GM19043 (cell line): ENCODE measurements around the gene TGM2.
"Not testable (repeated sequence)": the region's sequence is repeated elsewhere in the genome, so short reads cannot be mapped to it uniquely, and the experiment has no call there.

Source experiments
- ATAC-seq: cut with Tn5 transposase; IDR thresholded peaks from one replicate; pipeline ENCODE4 v1.9.1; 2021; ENCODE audit warnings: low read depth; ENCODE audit not compliant: unreplicated experiment

TGM2 gene

DNA sequence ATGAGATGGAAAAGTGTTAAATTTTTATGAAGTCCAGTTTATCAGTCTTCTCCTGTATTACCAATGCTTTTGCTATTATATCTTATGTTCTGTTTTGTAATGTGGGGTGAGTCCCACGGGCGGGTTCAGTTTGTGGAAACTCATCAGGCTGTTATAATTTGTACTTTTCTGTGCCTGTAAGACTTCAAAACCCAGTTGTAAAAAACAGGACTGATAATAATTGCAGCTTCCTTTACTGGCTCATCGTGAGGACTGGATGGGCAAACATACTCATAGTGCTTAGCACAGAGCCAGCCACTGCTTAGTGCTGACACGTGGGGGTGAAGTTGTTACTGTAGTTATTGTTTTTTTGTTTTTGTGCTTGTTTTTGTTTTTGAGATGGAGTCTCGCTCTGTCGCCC lies 45.6 kb downstream of the TGM2 start:
- ATAC-seq, result no peak

DNA sequence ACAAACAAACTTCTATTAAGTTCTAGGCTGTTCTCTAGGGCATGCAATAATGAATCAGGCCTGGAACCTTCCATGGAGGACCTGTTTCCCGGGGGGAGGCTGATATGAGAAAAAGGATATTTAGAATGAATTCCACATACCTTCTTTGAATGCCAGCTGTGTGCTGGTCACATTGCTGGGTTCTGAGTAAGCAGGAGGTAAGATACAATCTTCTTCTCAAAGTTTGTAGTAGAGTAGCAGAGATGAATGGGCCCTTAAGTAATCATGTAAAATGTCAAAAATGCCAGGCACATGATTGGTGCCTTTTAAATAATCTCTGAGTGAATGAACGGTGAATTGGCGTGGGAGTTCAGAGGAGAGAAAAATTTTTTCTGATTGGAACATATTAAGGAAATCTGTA lies 47.4 kb downstream of the TGM2 start:
- ATAC-seq, result no peak

DNA sequence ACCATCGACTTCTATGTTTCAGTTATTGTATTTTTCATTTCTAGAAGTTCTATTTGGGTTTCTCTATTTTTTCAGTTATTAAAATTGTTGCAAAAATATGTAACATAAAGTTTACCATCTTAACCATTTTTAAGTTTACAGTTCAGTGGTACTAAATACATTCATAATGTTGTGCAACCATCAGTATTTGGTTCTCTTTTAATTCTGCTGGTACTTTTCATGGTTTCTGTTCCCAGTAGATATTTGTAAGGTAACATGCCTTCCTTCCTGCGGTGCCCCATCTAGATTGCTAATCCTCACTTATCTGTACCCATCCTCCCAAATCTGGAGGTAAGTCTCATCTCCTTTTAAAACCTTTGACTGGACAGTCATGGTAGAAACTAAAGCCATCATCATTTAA lies 47.9 kb downstream of the TGM2 start:
- ATAC-seq, result no peak

DNA sequence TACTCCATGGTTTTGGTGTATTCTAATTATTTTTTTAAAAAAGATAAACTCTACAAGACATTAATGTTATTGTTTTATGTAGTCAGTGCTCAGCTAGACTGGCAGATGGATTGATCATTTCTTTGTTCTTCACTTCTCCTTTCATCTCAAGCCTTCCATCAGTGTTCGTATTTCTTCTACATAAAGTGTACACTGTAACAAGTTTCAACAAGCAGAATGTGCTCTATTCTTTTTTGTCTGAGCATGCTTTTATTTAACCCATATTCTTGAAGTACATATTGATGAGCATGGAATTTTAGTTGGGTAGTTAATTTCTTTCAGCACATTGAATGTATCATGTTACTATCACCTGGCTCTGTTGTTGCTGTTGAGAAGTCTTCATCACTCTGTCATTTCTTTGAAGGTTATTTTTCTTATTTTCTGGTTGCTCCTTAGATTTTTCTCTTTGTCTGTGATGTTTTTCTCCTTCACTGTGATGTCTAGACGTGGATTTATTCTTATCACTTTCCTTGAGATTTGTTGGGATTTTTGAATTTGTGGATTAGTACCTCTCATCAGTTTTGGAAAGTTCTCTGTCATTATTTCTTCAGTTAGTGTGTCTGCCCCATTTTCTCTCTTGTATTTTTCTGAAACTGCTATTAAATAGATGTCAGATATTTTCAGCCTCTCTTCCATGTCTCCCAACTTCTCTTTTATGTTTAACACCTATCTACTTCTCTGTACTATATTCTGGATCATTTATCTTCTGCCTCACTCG lies 48.5 kb downstream of the TGM2 start:
- no peak for ATAC-seq

DNA sequence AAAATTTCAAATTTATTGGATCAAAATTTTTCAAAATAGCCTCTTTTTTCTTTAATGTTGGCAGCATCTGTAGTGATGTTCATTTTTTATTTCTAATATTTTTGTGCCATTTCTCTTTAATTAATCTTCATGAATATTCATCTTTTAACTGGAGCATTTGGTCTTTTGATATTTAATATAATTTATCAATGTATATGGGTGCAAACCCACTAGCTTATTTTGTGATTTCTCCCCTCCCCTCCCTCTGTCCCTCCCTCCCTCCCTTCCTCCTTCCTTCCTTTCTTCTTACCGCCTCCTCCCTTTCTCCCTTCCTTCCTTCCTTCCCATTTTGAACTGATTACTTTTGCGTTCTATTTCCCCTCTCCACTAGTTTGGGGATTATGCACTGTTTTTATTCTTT lies 49.2 kb downstream of the TGM2 start:
- no peak for ATAC-seq

DNA sequence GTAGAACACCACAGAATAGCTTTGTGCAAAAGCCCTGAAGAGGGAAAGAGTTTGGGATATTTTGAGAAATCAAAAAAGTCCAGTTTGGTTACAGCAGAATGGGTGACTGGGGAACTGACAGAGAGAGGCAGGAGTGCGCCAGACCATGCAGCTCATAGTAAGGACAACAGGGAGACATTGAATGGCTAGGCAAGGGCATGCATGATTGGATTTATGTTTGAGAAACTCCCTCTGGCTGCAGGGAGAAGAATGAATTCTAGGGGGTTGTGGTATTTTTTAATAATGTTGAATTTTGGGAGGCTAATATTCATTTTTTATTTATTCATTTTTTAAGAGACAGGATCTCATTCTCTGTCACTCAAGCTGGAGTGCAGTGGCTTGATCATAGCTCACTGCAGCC lies 49.9 kb downstream of the TGM2 start:
- ATAC-seq, result no peak

DNA sequence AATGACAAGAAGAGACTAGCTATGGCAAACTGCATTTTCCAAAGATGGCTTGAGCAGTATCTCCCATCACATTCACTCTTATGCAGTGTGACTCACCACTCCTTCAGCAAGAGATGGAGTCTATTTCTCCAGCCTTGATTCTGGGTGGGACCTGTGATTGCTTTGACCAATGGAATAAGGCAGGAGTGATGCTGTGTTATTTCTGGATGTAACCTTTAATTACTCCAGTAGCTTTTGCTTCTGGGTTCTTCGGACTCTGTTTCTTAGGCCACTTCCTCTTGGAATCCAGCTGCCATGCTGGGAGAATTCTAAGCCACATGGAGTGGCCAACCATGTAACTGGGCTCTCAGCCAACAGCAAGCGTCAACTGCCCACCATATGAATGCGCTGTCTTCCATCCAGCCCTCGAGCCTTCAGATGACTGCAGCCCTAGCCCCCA lies 50.7 kb downstream of the TGM2 start:
- no peak for ATAC-seq

DNA sequence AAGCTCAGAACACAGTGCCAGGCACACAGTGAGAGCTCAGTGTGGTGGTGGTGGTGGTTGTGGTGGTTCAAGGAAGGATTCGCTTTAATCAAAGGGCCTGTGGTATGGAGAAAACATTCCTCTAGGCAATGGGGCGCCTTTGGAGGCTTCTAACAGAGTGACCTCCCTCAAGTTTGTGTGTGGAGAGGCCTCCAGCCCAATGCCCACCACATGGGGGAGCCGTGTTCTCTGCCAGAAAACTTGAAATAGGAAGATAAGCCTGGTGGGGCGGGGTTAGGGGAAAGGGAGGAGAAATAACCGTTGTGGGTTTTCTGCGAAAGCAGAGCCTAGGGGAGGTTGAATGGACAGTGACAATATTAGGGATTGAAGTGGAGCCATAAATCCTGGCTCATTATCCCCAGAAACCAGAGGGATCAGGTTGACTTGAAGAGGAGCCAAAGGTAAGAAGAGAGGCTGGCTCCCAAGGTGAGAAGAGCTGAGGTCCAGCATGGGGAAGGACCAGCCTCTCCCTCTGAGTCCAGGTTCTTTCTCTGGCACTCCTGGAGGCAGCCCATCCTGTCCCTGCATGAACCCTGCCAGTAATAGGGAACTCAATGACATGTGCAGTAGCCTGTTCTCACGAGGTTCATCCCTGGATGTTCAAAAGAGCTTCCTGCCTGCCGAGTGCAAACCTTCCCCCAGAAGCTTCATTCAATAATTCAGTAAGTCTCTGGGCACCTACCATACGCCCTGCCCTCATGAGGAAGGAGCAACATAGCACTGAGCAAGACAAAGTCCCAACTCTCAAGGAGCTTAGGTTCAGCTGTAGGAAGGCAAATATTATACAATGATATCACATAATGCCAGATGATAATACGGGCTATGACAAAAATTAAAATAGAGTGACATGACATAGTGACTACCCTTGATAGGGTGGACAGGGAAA lies 51.4 kb downstream of the TGM2 start:
- ATAC-seq, result no peak

DNA sequence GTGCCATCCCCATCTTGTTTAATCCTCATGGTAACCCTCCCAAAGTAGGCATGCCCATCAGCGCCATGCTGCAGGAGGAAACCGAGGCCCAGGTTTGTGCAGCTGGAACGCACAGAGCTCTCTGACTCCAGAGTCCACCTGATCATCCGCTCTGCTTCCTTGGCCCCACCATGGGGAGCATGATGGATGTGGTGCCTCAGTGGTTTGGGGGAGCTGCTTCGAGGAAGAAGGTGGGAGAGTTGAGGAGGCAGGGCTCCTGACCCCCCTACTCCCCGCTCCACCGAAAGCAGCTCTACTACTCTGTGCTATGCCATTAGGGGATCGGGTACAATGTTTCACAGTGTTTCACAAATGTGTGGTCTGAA lies 52.2 kb downstream of the TGM2 start:
- no peak for ATAC-seq

DNA sequence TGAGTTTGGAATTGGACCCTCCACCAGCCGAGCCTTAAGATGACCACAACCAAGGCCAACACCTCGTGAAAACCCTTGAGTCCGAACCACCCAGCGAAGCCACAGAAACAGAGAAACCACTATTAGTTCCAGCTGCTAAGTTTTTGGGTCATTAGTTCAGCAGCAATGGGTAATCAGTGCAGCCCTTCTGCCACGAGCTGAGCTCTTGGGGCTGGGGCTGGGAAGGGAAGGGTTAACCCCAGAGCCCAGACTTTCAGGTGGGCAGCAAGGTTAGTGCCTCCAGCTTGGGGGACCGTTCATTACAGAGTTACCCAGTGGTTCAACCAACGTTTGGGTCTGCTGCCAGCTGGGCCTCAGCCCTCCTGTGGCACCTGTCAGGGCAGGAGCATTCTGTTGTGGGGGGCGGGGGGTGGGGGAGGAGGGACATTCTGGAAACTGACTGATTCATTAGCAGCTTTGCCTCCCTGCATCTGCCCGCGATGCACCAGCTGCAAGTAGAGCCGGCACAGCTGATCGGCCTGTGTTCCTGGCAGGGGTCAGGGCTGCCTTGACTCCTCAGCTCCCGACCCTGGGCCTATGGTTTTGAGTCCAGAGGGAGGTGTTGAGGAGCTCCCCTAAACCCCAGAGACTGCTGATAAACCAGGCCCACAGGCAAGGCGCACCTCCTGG lies 52.7 kb downstream of the TGM2 start:
- no peak for ATAC-seq

DNA sequence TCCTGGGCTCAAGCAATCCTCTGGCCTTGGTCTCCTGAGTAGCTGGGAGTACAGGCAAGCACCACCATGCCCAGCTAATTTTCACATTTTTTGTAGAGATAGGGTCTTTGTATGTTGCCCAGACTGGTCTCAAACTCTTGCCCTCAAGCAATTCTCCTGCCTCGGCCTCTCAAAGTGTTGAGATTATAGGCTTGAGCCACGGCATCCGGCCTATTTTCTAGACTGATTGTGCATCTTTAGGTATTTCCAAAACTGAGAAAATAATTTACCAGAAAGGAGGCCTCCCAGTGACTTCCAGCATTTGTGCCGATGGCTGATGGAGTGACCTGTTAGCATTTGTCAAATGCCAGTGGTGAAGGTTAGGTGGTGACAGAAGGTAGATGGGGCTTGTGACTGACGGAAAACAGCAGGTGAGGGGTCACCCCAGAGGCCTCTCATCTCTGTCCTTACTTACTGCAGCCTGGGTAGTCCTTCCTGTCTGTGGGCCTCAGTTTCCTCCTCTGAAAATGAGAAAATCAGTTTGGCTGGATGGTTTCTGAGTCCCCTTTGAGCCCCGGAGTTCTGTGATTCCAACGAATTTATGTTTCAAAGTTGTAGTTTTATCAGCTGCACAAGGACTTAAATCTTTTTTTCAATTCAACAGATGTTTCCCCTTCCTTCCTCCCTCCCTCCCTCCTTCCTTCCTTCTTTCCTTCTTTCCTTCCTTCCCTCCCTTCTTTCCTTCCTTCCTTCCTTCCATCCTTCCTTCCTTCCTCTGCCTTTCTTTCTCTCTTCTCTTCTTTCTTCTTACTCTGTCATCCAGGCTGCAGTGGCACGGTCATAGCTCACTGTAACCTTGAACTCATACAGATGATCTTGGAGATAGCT lies 53.5 kb downstream of the TGM2 start:
- no peak for ATAC-seq

DNA sequence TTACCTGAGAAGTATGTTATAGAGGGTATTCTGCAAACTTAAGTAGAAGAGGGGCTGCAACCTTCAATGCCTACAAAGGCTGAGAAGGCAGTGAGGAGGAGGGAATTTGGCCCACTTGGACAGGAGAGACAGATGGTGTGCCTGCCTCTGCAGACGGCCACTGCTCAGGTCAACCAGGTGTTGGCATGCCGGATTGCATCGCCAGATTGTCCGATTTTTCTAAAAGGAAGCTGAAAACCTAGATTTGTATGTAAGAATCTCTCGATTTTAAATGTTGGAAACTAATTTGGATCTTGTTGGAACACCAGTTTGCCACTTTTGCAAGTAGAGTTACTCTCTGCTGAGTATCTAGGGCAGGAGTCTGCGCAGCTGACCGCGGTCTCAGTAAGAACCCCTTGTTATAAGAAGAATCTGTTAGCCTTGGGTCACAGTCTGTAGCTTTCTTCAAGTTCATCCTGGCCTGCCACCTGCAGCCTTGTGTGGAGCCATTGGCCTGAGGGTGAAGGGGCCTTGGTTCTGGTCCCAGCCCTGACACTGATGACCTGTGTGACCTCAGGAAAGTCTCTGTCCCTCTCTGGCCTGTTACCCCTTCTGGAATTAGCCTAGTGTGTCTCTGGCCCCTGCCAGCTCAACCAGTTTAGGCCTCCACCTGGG lies 54.4 kb downstream of the TGM2 start:
- no peak for ATAC-seq

DNA sequence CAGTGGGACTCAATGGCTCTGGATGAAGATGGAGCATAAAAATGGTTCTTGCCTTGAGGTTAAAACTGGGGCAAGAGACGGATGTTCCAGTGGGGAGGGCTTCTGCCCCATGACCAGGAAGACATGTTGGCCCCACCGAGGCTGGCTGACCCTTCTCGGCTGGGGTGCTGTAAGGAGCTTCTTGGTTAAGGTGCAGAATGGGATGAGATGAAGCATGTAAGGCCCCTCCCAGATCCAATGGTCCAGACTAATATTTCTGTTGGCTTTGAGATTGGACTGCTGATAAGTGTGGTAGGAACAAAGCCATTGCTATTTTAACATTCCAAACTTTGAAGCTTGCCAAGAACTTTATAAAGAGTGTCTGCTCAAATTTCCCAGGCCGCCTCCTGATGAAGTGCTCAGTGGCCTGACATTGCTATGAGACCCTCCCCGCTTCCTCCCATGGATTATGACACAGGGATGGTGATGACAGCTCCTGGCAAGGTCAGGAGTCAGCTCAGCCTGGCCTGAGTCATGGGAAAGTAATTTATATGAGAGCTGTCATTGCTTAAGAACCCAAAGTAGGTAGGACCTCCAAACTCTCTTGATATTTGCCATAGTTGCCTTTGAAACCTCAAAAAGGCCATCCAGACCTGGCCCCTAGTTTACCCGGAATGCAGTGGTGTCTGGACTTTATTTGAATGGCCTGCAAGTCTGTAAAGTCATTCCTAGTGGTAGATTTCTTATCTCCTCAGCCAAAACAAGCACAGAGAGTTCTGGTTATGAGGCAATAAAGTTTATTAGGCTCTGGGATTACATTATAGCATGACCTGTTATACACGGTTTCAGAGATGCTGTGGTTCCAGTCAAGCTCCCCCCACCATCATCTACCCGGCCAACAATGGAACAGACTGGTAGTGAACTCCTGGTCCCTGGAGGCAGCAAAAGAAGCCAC lies 55.2 kb downstream of the TGM2 start:
- ATAC-seq, result no peak

DNA sequence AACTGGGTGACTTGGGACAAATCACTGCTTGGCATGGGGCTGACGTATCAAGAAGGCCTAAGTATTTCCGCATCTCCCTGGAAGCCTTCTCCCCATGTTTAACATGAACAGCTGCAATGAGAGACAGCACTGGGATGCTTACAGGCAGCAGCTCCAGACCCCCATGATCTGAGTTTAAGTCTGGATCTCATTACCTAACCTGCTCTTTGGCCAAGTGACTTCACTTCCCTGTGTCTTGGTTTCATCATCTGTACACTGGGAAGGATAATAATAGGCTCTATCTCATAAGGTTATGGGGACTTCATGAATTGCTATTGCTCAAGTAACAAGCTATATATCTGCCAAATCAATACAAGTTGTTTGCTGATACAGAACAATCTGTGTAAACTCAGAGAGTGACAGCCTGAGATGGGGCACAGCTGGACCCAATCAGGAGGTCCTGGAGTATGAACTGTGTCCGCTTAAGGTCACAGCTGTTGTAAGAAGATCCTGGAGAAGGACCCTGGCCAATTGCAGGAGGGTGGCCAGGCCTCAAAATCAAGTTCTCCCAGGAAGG lies 56.0 kb downstream of the TGM2 start:
- ATAC-seq, result no peak

DNA sequence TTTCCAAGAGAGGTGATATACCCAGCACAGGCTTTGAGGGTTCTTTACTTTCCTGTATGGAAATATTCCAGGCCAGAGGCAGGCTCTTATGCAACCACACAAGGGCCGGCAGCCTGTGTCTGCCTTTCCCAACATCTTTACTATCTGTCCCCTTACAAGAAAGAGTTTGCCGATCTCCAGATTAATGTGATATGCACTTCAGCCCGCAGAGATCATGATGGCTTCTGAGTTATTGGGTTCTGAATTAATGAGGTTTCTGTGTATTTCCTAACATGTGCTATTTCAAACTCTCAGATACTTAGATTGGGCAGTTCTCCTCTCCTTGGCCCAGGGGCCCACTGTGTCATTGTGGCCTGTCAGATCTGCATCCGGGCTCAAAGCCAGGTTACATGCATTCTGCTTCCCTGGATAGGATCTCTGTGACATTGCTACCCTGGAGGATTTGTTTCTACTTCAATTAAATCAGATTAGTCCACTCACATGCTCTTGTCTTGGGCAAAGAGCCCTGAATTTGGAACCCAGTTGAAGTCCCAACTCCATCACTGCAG lies 56.6 kb downstream of the TGM2 start:
- no peak for ATAC-seq

DNA sequence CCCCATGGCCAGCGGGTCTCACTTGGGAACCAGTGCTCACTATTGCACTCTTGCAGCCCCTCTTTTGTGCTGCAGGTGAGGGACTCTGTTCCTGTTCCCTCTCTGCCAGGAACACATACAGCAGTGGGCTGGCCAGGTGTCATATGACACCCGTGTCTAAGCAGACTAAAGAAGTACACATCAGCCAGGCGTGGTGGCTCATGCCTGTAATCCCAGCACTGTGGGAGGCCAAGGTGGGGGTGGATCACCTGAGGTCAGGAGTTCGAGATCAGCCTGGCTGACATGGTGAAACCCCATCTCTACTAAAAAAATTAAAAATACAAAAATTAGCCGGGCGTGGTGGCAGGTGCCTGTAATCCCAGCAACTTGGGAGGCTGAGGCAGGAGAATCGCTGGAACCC lies 57.2 kb downstream of the TGM2 start:
- not testable (repeated sequence) for ATAC-seq

DNA sequence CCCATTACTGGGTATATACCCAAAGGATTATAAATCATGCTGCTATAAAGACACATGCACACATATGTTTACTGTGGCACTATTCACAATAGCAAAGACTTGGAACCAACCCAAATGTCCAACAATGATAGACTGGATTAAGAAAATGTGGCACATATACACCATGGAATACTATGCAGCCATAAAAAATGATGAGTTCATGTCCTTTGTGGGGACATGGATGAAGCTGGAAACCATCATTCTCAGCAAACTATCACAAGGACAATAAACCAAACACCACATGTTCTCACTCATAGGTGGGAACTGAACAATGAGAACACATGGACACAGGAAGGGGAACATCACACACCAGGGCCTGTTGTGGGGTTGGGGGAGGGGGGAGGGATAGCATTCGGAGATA lies 57.7 kb downstream of the TGM2 start:
- not testable (repeated sequence) for ATAC-seq

DNA sequence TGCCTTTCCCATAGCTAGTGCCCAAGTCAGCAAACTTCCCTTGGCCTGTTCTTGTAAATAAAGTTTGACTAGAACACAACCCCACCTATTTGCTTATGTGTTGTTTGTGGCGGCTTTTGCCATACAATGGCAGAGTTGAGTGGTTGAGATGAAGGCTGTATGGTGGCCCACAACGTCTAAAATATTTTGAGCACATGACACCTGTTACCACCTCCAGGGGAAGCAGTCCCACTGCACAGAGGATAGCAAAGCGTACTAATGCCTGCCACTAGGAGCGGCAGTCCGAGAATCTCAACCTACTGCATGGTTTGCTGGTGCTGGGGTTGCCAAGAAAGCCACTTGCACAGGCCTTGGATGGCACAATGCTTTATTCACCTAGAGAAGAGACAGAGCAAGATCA lies 58.6 kb downstream of the TGM2 start:
- ATAC-seq, result no peak
